ENCODE measurements around the gene CHRNA5.

- TF ChIP-seq CTCF (IDR thresholded peaks at IDR 0.05; ENCODE audit: insufficient read depth, low read length) (no peak), POLR2AphosphoS5 (IDR thresholded peaks at IDR 0.05; ENCODE audit: low read depth) (no peak), REST (IDR thresholded peaks at IDR 0.05; ENCODE audit: insufficient replicate concordance, low read depth) (no peak)
These were observed 54.8 kb downstream of the CHRNA5 start for GRCh38 chr15:78620021-78620526.

Measured in HL-60 (cell line).